H9 (cell line): Measurements from ENCODE around the gene AK8. TPM values are rescaled to one million over a fixed set of nuclear protein-coding genes. Genes with fewer than 3 reads are reported as not detected.

ENCODE experiments used
- DNase-seq: peaks from one replicate; pipeline ENCODE4 v3.0.0-alpha.2; 2017
- H2AFZ ChIP-seq: one replicate; pipeline ENCODE4 v1.6.1; 2013; ENCODE audit warnings: mild to moderate bottlenecking, low read length, control low read depth, moderate library complexity
- H2AK5ac ChIP-seq: 2 replicates; pipeline ENCODE4 v1.6.1; 2013; ENCODE audit warnings: low read length, control low read depth, mixed read lengths; ENCODE audit not compliant: insufficient read length
- H2BK120ac ChIP-seq: one replicate; pipeline ENCODE4 v1.6.1; 2013; ENCODE audit warnings: low read depth, mild to moderate bottlenecking, low read length, control low read depth, inconsistent platforms; ENCODE audit not compliant: poor library complexity, severe bottlenecking
- H2BK12ac ChIP-seq: 2 replicates; pipeline ENCODE4 v1.6.1; 2013; ENCODE audit warnings: low read length, control low read depth, mixed read lengths, low read depth; ENCODE audit not compliant: insufficient read length
- H2BK15ac ChIP-seq: 2 replicates; pipeline ENCODE4 v1.6.1; 2013; ENCODE audit warnings: low read depth, low read length, control low read depth
- H2BK20ac ChIP-seq: one replicate; pipeline ENCODE4 v1.6.1; 2013; ENCODE audit warnings: low read depth, mild to moderate bottlenecking, low read length, control low read depth, inconsistent platforms; ENCODE audit not compliant: poor library complexity, severe bottlenecking
- H2BK5ac ChIP-seq: 2 replicates; pipeline ENCODE4 v1.6.1; 2013; ENCODE audit warnings: low read length, control low read depth, mixed read lengths; ENCODE audit not compliant: insufficient read length
- H3K14ac ChIP-seq: 2 replicates; pipeline ENCODE4 v1.6.1; 2013; ENCODE audit warnings: low read length, control low read depth; ENCODE audit not compliant: insufficient read depth
- H3K18ac ChIP-seq: 2 replicates; pipeline ENCODE4 v1.6.1; 2013; ENCODE audit warnings: low read depth, mild to moderate bottlenecking, mixed read lengths, low read length, control low read depth; ENCODE audit not compliant: insufficient read length
- H3K23ac ChIP-seq: 2 replicates; pipeline ENCODE4 v1.6.1; 2013; ENCODE audit warnings: low read length, control low read depth, mixed read lengths, low read depth; ENCODE audit not compliant: insufficient read length
- H3K23me2 ChIP-seq: 2 replicates; pipeline ENCODE4 v1.6.1; 2013; ENCODE audit warnings: low read depth, mild to moderate bottlenecking, mixed read lengths, low read length, control low read depth; ENCODE audit not compliant: insufficient read length, poor library complexity, severe bottlenecking
- H3K27ac ChIP-seq: 2 replicates; pipeline ENCODE4 v1.5.1; 2013; ENCODE audit warnings: low read length, control low read depth, mixed read lengths, low read depth; ENCODE audit not compliant: insufficient read length
- H3K27me3 ChIP-seq: 2 replicates; pipeline ENCODE4 v1.6.1; 2013; ENCODE audit warnings: low read length, control low read depth, inconsistent platforms; ENCODE audit not compliant: insufficient read depth
- H3K4ac ChIP-seq: 2 replicates; pipeline ENCODE4 v1.6.1; 2013; ENCODE audit warnings: low read depth, mild to moderate bottlenecking, control low read depth, inconsistent platforms, low read length, moderate library complexity
- H3K4me1 ChIP-seq: 2 replicates; pipeline ENCODE4 v1.6.1; 2013; ENCODE audit warnings: low read length, control low read depth, inconsistent platforms; ENCODE audit not compliant: insufficient read depth
- H3K4me2 ChIP-seq: 2 replicates; pipeline ENCODE4 v1.6.1; 2013; ENCODE audit warnings: low read length, control low read depth, mixed read lengths; ENCODE audit not compliant: insufficient read length, insufficient read depth
- H3K56ac ChIP-seq: 2 replicates; pipeline ENCODE4 v1.6.1; 2013; ENCODE audit warnings: low read depth, mild to moderate bottlenecking, mixed read lengths, low read length, control low read depth; ENCODE audit not compliant: insufficient read length
- H3K79me1 ChIP-seq: 2 replicates; pipeline ENCODE4 v1.6.1; 2013; ENCODE audit warnings: low read depth, mild to moderate bottlenecking, moderate library complexity, low read length, control low read depth, inconsistent platforms; ENCODE audit not compliant: insufficient read depth, poor library complexity, severe bottlenecking
- H3K79me2 ChIP-seq: 2 replicates; pipeline ENCODE4 v1.6.1; 2013; ENCODE audit warnings: low read length, control low read depth, inconsistent platforms; ENCODE audit not compliant: insufficient read depth
- H3K9ac ChIP-seq: 2 replicates; pipeline ENCODE4 v1.6.1; 2013; ENCODE audit warnings: low read length, control low read depth, mixed read lengths; ENCODE audit not compliant: insufficient read length; ENCODE audit errors: extremely low read depth
- H3K9me3 ChIP-seq: one replicate; pipeline ENCODE4 v1.6.1; 2013; ENCODE audit warnings: low read depth, low read length, inconsistent platforms; ENCODE audit not compliant: control insufficient read depth
- H3T11ph ChIP-seq: one replicate; pipeline ENCODE4 v1.6.1; 2013; ENCODE audit warnings: mild to moderate bottlenecking, low read length, control low read depth, inconsistent platforms
- H4K20me1 ChIP-seq: one replicate; pipeline ENCODE4 v1.6.1; 2013; ENCODE audit not compliant: control insufficient read depth, insufficient read length, insufficient read depth
- H4K5ac ChIP-seq: 2 replicates; pipeline ENCODE4 v1.6.1; 2013; ENCODE audit warnings: low read depth, mild to moderate bottlenecking, mixed read lengths, low read length, control low read depth; ENCODE audit not compliant: insufficient read length
- H4K8ac ChIP-seq: replicated peaks from 2 replicates; pipeline ENCODE4 v1.6.1; 2013; ENCODE audit warnings: low read length, control low read depth, mixed read lengths, low read depth; ENCODE audit not compliant: insufficient read length
- H4K91ac ChIP-seq: 2 replicates; pipeline ENCODE4 v1.6.1; 2013; ENCODE audit warnings: low read depth, mild to moderate bottlenecking, moderate library complexity, mixed read lengths, low read length, control low read depth; ENCODE audit not compliant: insufficient read length
- H3K27ac Mint-ChIP-seq, 3 experiments: 2 replicates in 2 of 3; 3 replicates in 1 of 3; pipeline ENCODE4 v1.8.0; 2020 to 2021; ENCODE audit warnings: mixed read lengths in 3 of 3, mild to moderate bottlenecking in 1 of 3, moderate library complexity in 1 of 3
- H3K27me3 Mint-ChIP-seq: 2 replicates; pipeline ENCODE4 v1.8.0; 2021; ENCODE audit warnings: low read depth, mild to moderate bottlenecking, moderate library complexity, mixed read lengths
- H3K36me3 Mint-ChIP-seq, 3 experiments: 2 replicates in 2 of 3; 3 replicates in 1 of 3; pipeline ENCODE4 v1.8.0; 2020 to 2021; ENCODE audit warnings: low read depth in 3 of 3, mixed read lengths in 3 of 3; ENCODE audit not compliant: insufficient read depth in 1 of 3
- H3K4me1 Mint-ChIP-seq, 2 experiments: 2 replicates each; pipeline ENCODE4 v1.8.0; 2020; ENCODE audit warnings: mixed read lengths in 2 of 2
- H3K4me3 Mint-ChIP-seq, 2 experiments: 2 replicates in 1 of 2; 3 replicates in 1 of 2; pipeline ENCODE4 v1.8.0; 2020 to 2021; ENCODE audit warnings: mild to moderate bottlenecking in 2 of 2, mixed read lengths in 2 of 2, moderate library complexity in 1 of 2
- H3K9me3 Mint-ChIP-seq, 2 experiments: 2 replicates in 1 of 2; 3 replicates in 1 of 2; pipeline ENCODE4 v1.8.0; 2020; ENCODE audit warnings: mild to moderate bottlenecking in 2 of 2, mixed read lengths in 2 of 2, moderate library complexity in 1 of 2
- WGBS: extraction: QIAGEN DNeasy Blood & Tissue Kit; methylation state at CpG from one replicate; pipeline ENCODE4 v1.1.7; 2013; ENCODE audit warnings: missing lambda C conversion rate, low lambda C conversion rate, mixed read lengths; ENCODE audit not compliant: insufficient read length; ENCODE audit errors: extremely low coverage; 5-methylcytosine and 5-hydroxymethylcytosine counted together
- total RNA-seq: library from RNA; stranded (reverse); gene quantifications from 2 replicates; pipeline ENCODE4 v1.2.1, GENCODE V29; 2021
- TF ChIP-seq, protein P1 (sequence below): fragments of 200-600 bp; sonication (generic); conservative IDR thresholded peaks from 3 replicates; pipeline ENCODE4 v1.8.0; 2021; ENCODE audit warnings: antibody characterized with exemption, mild to moderate bottlenecking

Gene AK8
- total RNA-seq, 1 experiment from 2014 or later, result 0.44 TPM

DNA sequence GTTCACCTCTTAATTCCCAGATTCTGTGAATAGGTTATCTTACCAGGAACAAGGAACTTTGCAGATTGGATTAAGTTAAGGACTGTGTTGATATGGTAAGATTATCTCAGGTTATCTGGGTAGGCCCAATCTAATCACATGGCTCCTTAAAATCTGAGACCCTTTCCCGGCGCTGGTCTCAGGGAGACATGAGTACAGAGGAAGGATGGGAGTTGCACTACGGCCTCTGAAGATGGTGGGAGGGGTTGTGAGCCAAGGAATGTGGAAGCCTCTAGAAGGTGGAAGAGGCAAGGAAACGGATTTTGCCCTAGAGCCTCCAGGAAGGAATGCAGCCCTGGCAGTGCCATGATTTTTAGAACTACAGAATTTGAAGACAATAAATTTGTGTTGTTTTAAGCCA, 95.1 kb downstream of the AK8 start:
- no peak overlapping the region for H3K4ac ChIP-seq
- H3T11ph ChIP-seq, result no peak overlapping the region
- H4K8ac ChIP-seq, result no peak overlapping the region
- no peaks in the 10 kb centered on the region for H3K27me3 ChIP-seq
- DNase-seq, result no peak
- H3K36me3 Mint-ChIP-seq, result no peaks in the 10 kb centered on the region
- H2BK15ac ChIP-seq, result no peak overlapping the region
- peaks cover 62% of the 10 kb centered on the region for H3K27me3 Mint-ChIP-seq
- peaks cover 0 to 4% of the 10 kb centered on the region in 2 experiments; a peak in 2 of 5 replicates for H3K9me3 Mint-ChIP-seq
- H3K27ac Mint-ChIP-seq, result no peak overlapping the region
- no peaks in the 10 kb centered on the region for H3K79me1 ChIP-seq
- H3K23ac ChIP-seq, result no peak overlapping the region
- H3K9ac ChIP-seq, result no peak overlapping the region
- no peaks in the 10 kb centered on the region for H3K9me3 ChIP-seq
- H4K20me1 ChIP-seq, result no peaks in the 10 kb centered on the region
- no peak overlapping the region for H2BK120ac ChIP-seq
- H2AK5ac ChIP-seq, result no peak overlapping the region
- H2BK20ac ChIP-seq, result no peak overlapping the region
- no peak overlapping the region for H3K4me2 ChIP-seq
- peaks cover 5 to 14% of the 10 kb centered on the region in 2 experiments for H3K4me1 Mint-ChIP-seq
- H3K27ac ChIP-seq, result no peak overlapping the region
- no peak overlapping the region for H4K5ac ChIP-seq
- no peak overlapping the region for H4K91ac ChIP-seq
- no peak overlapping the region for H3K18ac ChIP-seq
- WGBS, result no CpG with 5 or more reads among the region's 4 CpGs
- H2BK12ac ChIP-seq, result no peak overlapping the region
- H3K56ac ChIP-seq, result no peak overlapping the region
- no peak overlapping the region for H2BK5ac ChIP-seq
- H3K79me2 ChIP-seq, result no peaks in the 10 kb centered on the region
- no peak overlapping the region for H3K4me3 Mint-ChIP-seq
- TF ChIP-seq, protein P1, sequence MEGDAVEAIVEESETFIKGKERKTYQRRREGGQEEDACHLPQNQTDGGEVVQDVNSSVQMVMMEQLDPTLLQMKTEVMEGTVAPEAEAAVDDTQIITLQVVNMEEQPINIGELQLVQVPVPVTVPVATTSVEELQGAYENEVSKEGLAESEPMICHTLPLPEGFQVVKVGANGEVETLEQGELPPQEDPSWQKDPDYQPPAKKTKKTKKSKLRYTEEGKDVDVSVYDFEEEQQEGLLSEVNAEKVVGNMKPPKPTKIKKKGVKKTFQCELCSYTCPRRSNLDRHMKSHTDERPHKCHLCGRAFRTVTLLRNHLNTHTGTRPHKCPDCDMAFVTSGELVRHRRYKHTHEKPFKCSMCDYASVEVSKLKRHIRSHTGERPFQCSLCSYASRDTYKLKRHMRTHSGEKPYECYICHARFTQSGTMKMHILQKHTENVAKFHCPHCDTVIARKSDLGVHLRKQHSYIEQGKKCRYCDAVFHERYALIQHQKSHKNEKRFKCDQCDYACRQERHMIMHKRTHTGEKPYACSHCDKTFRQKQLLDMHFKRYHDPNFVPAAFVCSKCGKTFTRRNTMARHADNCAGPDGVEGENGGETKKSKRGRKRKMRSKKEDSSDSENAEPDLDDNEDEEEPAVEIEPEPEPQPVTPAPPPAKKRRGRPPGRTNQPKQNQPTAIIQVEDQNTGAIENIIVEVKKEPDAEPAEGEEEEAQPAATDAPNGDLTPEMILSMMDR, result no peak
- H2AFZ ChIP-seq, result no peak overlapping the region
- no peak overlapping the region for H3K14ac ChIP-seq
- no peaks in the 10 kb centered on the region for H3K23me2 ChIP-seq
- no peaks in the 10 kb centered on the region for H3K4me1 ChIP-seq
